PC-9 (cell line): Measurements from ENCODE around the gene PCBP2. TPM values are rescaled to one million over a fixed set of nuclear protein-coding genes. Genes with fewer than 3 reads are reported as not detected.

Experiments used
- BruUV-seq: library from RNA; stranded (reverse); fragments of 400-500 nt; replicated peaks from 2 replicates; lab custom pipeline; 2021; lab: Mats Ljungman, UMichigan
- CTCF ChIA-PET: fragments of 300-600 bp; sonication (Branson Sonifier 250); formaldehyde crosslinking; loops from one replicate; lab custom pipeline; 2022; ENCODE audit warnings: antibody characterized with exemption; lab: Charles Lee
- POLR2A ChIA-PET: fragments of 300-600 bp; sonication (Branson Sonifier 250); formaldehyde crosslinking; loops from one replicate; lab custom pipeline; 2022; ENCODE audit warnings: antibody characterized with exemption; ENCODE audit not compliant: unreplicated experiment; lab: Charles Lee
- DNase-seq, 2 experiments: peaks; one replicate each; pipeline versions ENCODE4 v3.0.0 to v3.0.0-alpha.2; 2015 to 2022; ENCODE audit warnings: mixed read lengths in 1 of 2
- H2AFZ ChIP-seq: fragments of 200-600 bp; sonication (generic); 2 replicates; pipeline ENCODE4 v1.8.1; 2017; ENCODE audit warnings: antibody characterized with exemption
- H3F3A ChIP-seq: fragments of 200-600 bp; sonication (generic); 2 replicates; pipeline ENCODE4 v1.8.1; 2017; ENCODE audit warnings: antibody characterized with exemption, mild to moderate bottlenecking, low read depth; ENCODE audit not compliant: insufficient read depth
- H3K27ac ChIP-seq: fragments of 200-600 bp; sonication (generic); 2 replicates; pipeline ENCODE4 v1.6.1; 2016; ENCODE audit warnings: mixed run types
- H3K27me3 ChIP-seq: fragments of 200-600 bp; sonication (generic); 2 replicates; pipeline ENCODE4 v1.6.1; 2016; ENCODE audit warnings: low read depth, mixed run types; ENCODE audit not compliant: insufficient read depth
- H3K36me3 ChIP-seq: fragments of 200-600 bp; sonication (generic); 2 replicates; pipeline ENCODE4 v1.6.1; 2016; ENCODE audit warnings: low read depth, mixed run types
- H3K4me1 ChIP-seq: fragments of 200-600 bp; sonication (generic); replicated peaks from 2 replicates; pipeline ENCODE4 v1.6.1; 2016; ENCODE audit warnings: mixed run types; ENCODE audit not compliant: insufficient read depth
- H3K4me2 ChIP-seq: fragments of 200-600 bp; sonication (generic); 2 replicates; pipeline ENCODE4 v1.6.1; 2017; ENCODE audit warnings: mixed run types
- H3K4me3 ChIP-seq: fragments of 200-600 bp; sonication (generic); 2 replicates; pipeline ENCODE4 v1.6.1; 2016; ENCODE audit warnings: mixed run types
- H3K79me2 ChIP-seq: fragments of 200-600 bp; sonication (generic); 2 replicates; pipeline ENCODE4 v1.6.1; 2017; ENCODE audit warnings: low read depth, mixed run types
- H3K9me2 ChIP-seq: fragments of 200-600 bp; sonication (generic); 2 replicates; pipeline ENCODE4 v1.8.1; 2017; ENCODE audit warnings: mild to moderate bottlenecking; ENCODE audit not compliant: insufficient read depth
- H3K9me3 ChIP-seq: fragments of 200-600 bp; sonication (generic); 2 replicates; pipeline ENCODE4 v1.8.1; 2016; ENCODE audit warnings: low read depth; ENCODE audit not compliant: insufficient read depth
- H4K20me1 ChIP-seq: fragments of 200-600 bp; sonication (generic); 2 replicates; pipeline ENCODE4 v1.8.1; 2017; ENCODE audit not compliant: insufficient read depth
- EZH2 ChIP-seq: fragments of 200-600 bp; sonication (generic); IDR thresholded peaks from 2 replicates; pipeline ENCODE4 v1.8.0; 2017; ENCODE audit warnings: antibody characterized with exemption, low read depth
- intact Hi-C: fragments of 100-400 bp; cut with micrococcal nuclease; formaldehyde crosslinking; loops from one replicate; pipeline ENCODE4 v1.10.0; 2022; ENCODE audit not compliant: unreplicated experiment
- total RNA-seq: library from RNA; stranded (reverse); gene quantifications from 2 replicates; pipeline ENCODE4 v1.2.3, GENCODE V29; 2021
- TF ChIP-seq, protein P1 (sequence below): fragments of 200-600 bp; sonication (generic); conservative IDR thresholded peaks from 2 replicates; pipeline ENCODE4 v1.6.1; 2017; ENCODE audit warnings: mixed run types, antibody characterized with exemption, mild to moderate bottlenecking, moderate library complexity

PCBP2 gene
- total RNA-seq, 1 experiment from 2014 or later, result 833 TPM

DNA sequence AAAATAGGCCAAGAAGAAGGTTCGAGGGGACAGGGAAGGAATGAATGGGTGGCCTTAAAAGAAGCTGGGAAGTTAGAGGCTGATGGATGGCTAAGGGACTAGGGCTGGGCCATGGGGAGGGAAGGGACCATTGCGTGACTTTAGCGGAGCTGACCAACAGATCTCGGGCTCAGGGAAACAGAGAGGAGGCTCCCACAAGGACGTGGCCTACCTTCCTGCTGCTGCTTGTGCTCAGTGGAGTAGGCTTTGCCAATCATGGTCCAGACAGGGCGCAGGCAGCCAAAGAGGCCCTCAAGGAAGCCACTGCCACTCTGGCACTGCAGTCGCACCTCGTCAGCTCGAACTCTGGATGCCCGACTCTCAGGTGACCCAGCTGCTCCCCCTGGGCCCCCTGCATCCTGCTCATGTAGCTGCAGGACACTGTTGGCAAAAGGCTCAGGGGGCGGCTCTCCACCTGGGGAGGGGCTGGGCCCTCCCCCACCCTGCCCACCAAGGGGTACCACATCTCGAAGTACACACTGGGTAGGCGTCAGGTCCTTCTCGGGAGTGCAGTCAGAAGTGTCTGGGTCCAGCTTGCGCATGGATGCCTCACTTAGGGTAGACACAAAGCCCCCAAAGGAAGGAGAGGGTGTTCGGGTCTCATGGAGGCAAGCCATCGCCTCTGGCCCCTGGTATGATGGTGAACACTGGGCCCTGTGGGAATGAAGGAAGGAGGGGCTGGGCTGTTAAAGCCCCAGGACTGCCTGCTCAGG lies 35.0 kb downstream of the PCBP2 start:
- ChIA-PET POLR2A (no interaction called here), CTCF (no interaction called here)
- peak in 1 of 2 experiments; percentile 32 for DNase-seq
- Histone ChIP-seq H3K9me3 (no peaks in the 10 kb centered on the region), H3K36me3 (no peaks in the 10 kb centered on the region), H2AFZ (no peak overlapping the region), H3K79me2 (no peaks in the 10 kb centered on the region), H3F3A (peaks cover 40% of the 10 kb centered on the region), H3K27me3 (no peaks in the 10 kb centered on the region), H3K9me2 (no peaks in the 10 kb centered on the region), H3K4me3 (no peak overlapping the region), H3K4me1 (no peaks in the 10 kb centered on the region), H3K27ac (no peak overlapping the region), H4K20me1 (peaks cover 15% of the 10 kb centered on the region), H3K4me2 (no peak overlapping the region)
- no TSS peak for BruUV-seq
- intact Hi-C loops, result no loop called here
- TF ChIP-seq, protein P1, sequence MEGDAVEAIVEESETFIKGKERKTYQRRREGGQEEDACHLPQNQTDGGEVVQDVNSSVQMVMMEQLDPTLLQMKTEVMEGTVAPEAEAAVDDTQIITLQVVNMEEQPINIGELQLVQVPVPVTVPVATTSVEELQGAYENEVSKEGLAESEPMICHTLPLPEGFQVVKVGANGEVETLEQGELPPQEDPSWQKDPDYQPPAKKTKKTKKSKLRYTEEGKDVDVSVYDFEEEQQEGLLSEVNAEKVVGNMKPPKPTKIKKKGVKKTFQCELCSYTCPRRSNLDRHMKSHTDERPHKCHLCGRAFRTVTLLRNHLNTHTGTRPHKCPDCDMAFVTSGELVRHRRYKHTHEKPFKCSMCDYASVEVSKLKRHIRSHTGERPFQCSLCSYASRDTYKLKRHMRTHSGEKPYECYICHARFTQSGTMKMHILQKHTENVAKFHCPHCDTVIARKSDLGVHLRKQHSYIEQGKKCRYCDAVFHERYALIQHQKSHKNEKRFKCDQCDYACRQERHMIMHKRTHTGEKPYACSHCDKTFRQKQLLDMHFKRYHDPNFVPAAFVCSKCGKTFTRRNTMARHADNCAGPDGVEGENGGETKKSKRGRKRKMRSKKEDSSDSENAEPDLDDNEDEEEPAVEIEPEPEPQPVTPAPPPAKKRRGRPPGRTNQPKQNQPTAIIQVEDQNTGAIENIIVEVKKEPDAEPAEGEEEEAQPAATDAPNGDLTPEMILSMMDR, result no peak
- TF ChIP-seq EZH2, result no peak

DNA sequence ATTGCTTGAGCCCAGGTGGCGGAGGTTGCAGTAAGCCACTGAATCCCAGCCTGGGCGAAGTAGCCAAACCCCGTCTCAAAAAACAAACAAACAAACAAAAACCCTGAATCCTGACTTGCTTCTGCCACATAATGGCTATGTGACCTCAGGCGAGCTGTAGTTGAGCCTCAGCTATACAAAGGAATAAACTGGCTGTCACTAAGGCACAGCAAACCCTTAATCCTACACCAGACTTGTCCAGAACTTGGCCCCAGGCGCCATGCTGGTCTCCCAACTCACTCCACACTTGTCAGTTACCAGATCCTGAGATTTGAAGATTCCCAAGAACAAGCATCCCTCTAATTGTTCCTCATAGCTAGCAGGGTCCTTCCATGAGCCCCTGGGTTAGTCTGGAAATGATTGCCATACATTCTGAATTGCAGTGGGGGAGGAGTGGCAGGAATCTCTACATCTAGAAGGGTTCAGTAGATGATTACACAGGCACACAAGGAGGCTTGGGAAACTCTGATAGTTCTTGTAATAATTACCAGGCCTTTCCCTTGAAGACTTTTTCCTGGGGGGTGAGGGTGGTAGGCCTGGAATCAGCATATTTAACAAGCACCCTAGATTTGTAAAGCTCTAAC lies 37.5 kb downstream of the PCBP2 start:
- DNase-seq, result no peak
- no peak overlapping the region for H3K27ac ChIP-seq
- H3K4me3 ChIP-seq, result no peak overlapping the region
- H4K20me1 ChIP-seq, result no peaks in the 10 kb centered on the region
- no peak overlapping the region for H3K4me2 ChIP-seq
- CTCF ChIA-PET, result no interaction called here
- no peak overlapping the region for H2AFZ ChIP-seq
- H3K4me1 ChIP-seq, result peaks cover 14% of the 10 kb centered on the region; the same call in 1 of the 2 replicates
- no peaks in the 10 kb centered on the region for H3K36me3 ChIP-seq
- H3K9me2 ChIP-seq, result no peaks in the 10 kb centered on the region
- no peaks in the 10 kb centered on the region for H3K9me3 ChIP-seq
- no peaks in the 10 kb centered on the region for H3K27me3 ChIP-seq
- H3F3A ChIP-seq, result peaks cover 24% of the 10 kb centered on the region
- TF ChIP-seq EZH2, result no peak
- TF ChIP-seq, protein P1, result no peak
- BruUV-seq, result no TSS peak
- H3K79me2 ChIP-seq, result no peaks in the 10 kb centered on the region
- POLR2A ChIA-PET, result no interaction called here
- intact Hi-C loops, result no loop called here

DNA sequence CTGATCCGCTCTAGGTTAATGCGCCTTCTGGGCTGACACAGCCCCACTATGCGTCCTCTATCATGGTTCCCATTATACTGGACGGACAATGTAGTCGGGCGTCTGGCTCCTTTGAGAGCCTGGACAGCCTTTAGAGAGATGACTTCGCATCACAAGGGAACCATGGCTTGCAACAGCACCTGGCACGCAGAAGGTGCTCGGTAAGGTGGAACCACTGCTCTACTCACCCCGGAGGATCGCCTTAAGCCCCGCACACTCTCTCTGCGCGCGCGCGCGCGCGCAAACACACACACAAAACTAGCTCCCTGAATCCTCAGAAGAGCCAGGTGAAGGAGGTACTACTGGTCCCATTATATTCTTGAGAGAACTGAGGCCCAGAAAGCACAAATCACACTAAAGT lies 40.3 kb downstream of the PCBP2 start:
- no peak overlapping the region; the same call in 1 of the 2 replicates for H3K4me3 ChIP-seq

More for the DNA sequence above, 40.3 kb downstream of the PCBP2 start:
- BruUV-seq, result TSS peak; percentile 66
- TF ChIP-seq, protein P1, result no peak
- TF ChIP-seq EZH2, result no peak
- ChIA-PET POLR2A (interaction anchor here (0.6 kb wide), 1 partner anchor 9 kb away, joined by 4 read pairs; the partner anchor contains the start of gene TARBP2), CTCF (interaction anchor here (1.1 kb wide), 1 partner anchor 17 kb away, joined by 3 read pairs; no protein-coding TSS in a partner anchor)
- DNase-seq, result no peak
- Histone ChIP-seq H2AFZ (no peak overlapping the region), H3K79me2 (no peaks in the 10 kb centered on the region), H3K9me3 (no peaks in the 10 kb centered on the region), H3K36me3 (no peaks in the 10 kb centered on the region), H3F3A (peaks cover 29% of the 10 kb centered on the region), H3K27me3 (no peaks in the 10 kb centered on the region), H3K9me2 (no peaks in the 10 kb centered on the region), H3K4me2 (peak overlapping the region; percentile 83), H3K27ac (no peak overlapping the region), H4K20me1 (no peaks in the 10 kb centered on the region), H3K4me1 (peaks cover 25% of the 10 kb centered on the region; the same call in 1 of the 2 replicates)
- intact Hi-C loops, result no loop called here
